B cell (primary cell): ENCODE results near the gene ARID4B. TPM values are rescaled to one million over a fixed set of nuclear protein-coding genes. Genes with fewer than 3 reads are reported as not detected.

Experiments
- ATAC-seq: fragments of 200-7000 bp; cut with Tn5 transposase; one replicate; pipeline ENCODE4 v1.10.0; 2021; ENCODE audit warnings: low read depth, mild to moderate bottlenecking, moderate number of reproducible peaks, moderate library complexity
- CTCF ChIA-PET: fragments of 350-600 bp; sonication (Branson Sonifier 250); formaldehyde crosslinking; loops from one replicate; lab custom pipeline; 2021; ENCODE audit warnings: antibody characterized with exemption, inconsistent platforms; lab: Charles Lee
- POLR2A ChIA-PET: fragments of 350-600 bp; sonication (Branson Sonifier 250); formaldehyde crosslinking; loops from one replicate; lab custom pipeline; 2021; ENCODE audit warnings: antibody characterized with exemption; lab: Charles Lee
- DNase-seq: peaks from one replicate; pipeline ENCODE4 v3.0.0; 2013
- H2AFZ ChIP-seq: 2 replicates; pipeline ENCODE4 v1.6.1; 2012; ENCODE audit warnings: mild to moderate bottlenecking, low read depth, low read length; ENCODE audit not compliant: insufficient read depth, poor library complexity, severe bottlenecking
- H3K27ac ChIP-seq, 2 donors: 1 replicate in 1 of 2; 2 replicates in 1 of 2; pipeline ENCODE4 v1.5.1; 2012 to 2013; ENCODE audit warnings: low read length in 2 of 2, mild to moderate bottlenecking in 2 of 2, moderate library complexity in 1 of 2
- H3K27me3 ChIP-seq, 4 experiments: fragments of 200-600 bp in 1 of 4; sonication (generic) in 1 of 4; replicated peaks in 1 of 4; 1 replicate in 2 of 4; 2 replicates in 2 of 4; pipeline versions ENCODE4 v1.6.1 to v1.7.0; 2013 to 2016; ENCODE audit warnings: low read length in 3 of 4, mild to moderate bottlenecking in 2 of 4, mixed read lengths in 1 of 4, moderate library complexity in 1 of 4; ENCODE audit not compliant: insufficient read depth in 4 of 4, control insufficient read depth in 3 of 4; ENCODE audit errors: control extremely low read depth in 1 of 4
- H3K36me3 ChIP-seq, 2 experiments: replicated peaks in 1 of 2; 1 replicate in 1 of 2; 2 replicates in 1 of 2; pipeline versions ENCODE4 v1.6.1 to v1.7.1; 2013; ENCODE audit warnings: low read length in 1 of 2; ENCODE audit not compliant: insufficient read depth in 2 of 2, control insufficient read depth in 1 of 2; ENCODE audit errors: control extremely low read depth in 1 of 2, extremely low read depth in 1 of 2
- H3K4me1 ChIP-seq, 2 donors: fragments of 200-600 bp in 1 of 2; sonication (generic) in 1 of 2; 1 replicate in 1 of 2; 2 replicates in 1 of 2; pipeline versions ENCODE4 v1.5.1 to v1.6.1; 2013 to 2017; ENCODE audit warnings: low read length in 2 of 2; ENCODE audit not compliant: control insufficient read depth in 2 of 2, insufficient read depth in 2 of 2
- H3K4me2 ChIP-seq: replicated peaks from 2 replicates; pipeline ENCODE3; 2012; ENCODE audit warnings: mild to moderate bottlenecking, low read depth, low read length; ENCODE audit not compliant: poor library complexity, severe bottlenecking
- H3K4me3 ChIP-seq, 5 experiments: fragments of 200-600 bp in 1 of 5; sonication (generic) in 1 of 5; 1 replicate in 3 of 5; 2 replicates in 2 of 5; pipeline versions ENCODE4 v1.5.1 to v1.7.0; 2011 to 2016; ENCODE audit warnings: low read length in 4 of 5, mild to moderate bottlenecking in 4 of 5, low read depth in 2 of 5, control low read depth in 1 of 5, moderate library complexity in 1 of 5; ENCODE audit not compliant: insufficient read depth in 1 of 5; ENCODE audit errors: control extremely low read depth in 1 of 5, extremely low read depth in 1 of 5
- H3K79me2 ChIP-seq: fragments of 200-600 bp; sonication (generic); one replicate; pipeline ENCODE4 v1.6.0; 2016; ENCODE audit warnings: low read length; ENCODE audit not compliant: control insufficient read depth, insufficient read depth
- H3K9ac ChIP-seq: fragments of 200-600 bp; sonication (generic); 2 replicates; pipeline ENCODE4 v1.6.1; 2017; ENCODE audit warnings: mild to moderate bottlenecking, low read length, moderate library complexity
- H3K9me3 ChIP-seq, 3 donors: one replicate each; pipeline versions ENCODE4 v1.6.1 to v1.7.1; 2013; ENCODE audit warnings: low read length in 2 of 3; ENCODE audit not compliant: control insufficient read depth in 2 of 3, insufficient read depth in 1 of 3; ENCODE audit errors: control extremely low read depth in 1 of 3
- H4K20me1 ChIP-seq: 2 replicates; pipeline ENCODE4 v1.6.0; 2012; ENCODE audit warnings: mild to moderate bottlenecking, low read length; ENCODE audit not compliant: insufficient read depth, control insufficient read depth, poor library complexity, severe bottlenecking
- H3K27ac Mint-ChIP-seq: one replicate; pipeline ENCODE4 v1.8.0; 2021; ENCODE audit warnings: mixed read lengths
- H3K27me3 Mint-ChIP-seq: one replicate; pipeline ENCODE4 v1.8.0; 2021; ENCODE audit warnings: mixed read lengths
- H3K4me1 Mint-ChIP-seq: one replicate; pipeline ENCODE4 v1.8.0; 2021; ENCODE audit warnings: mixed read lengths
- H3K4me3 Mint-ChIP-seq: one replicate; pipeline ENCODE4 v1.8.0; 2021; ENCODE audit warnings: mixed read lengths
- H3K9me3 Mint-ChIP-seq: one replicate; pipeline ENCODE4 v1.8.0; 2022; ENCODE audit warnings: mixed read lengths; ENCODE audit not compliant: insufficient read depth
- CTCF ChIP-seq: fragments of 200-600 bp; IDR thresholded peaks from one replicate; pipeline ENCODE4 v1.8.0; 2022; ENCODE audit warnings: antibody characterized with exemption, mild to moderate bottlenecking
- EZH2 ChIP-seq: IDR thresholded peaks from 2 replicates; pipeline ENCODE4 v1.6.1; 2012; ENCODE audit warnings: borderline replicate concordance, low read depth, mild to moderate bottlenecking, moderate library complexity, low read length; ENCODE audit not compliant: insufficient read depth, poor library complexity, severe bottlenecking
- WGBS: methylation state at CpG from one replicate; pipeline ENCODE4 v1.1.5; 2013; ENCODE audit warnings: missing lambda C conversion rate; ENCODE audit not compliant: insufficient coverage; 5-methylcytosine and 5-hydroxymethylcytosine counted together
- intact Hi-C: fragments of 100-400 bp; cut with micrococcal nuclease; formaldehyde crosslinking; loops from one replicate; pipeline ENCODE4 v1.10.0; 2022
- polyA plus RNA-seq: library from polyadenylated mRNA; depleted of rRNA; stranded (reverse); fragments of >200 nt; gene quantifications from 2 replicates; pipeline ENCODE4 v1.2.3, GENCODE V29; 2012
- total RNA-seq, 2 donors: library from RNA; stranded (reverse); fragments of 120-200 nt in 1 of 2; gene quantifications; 1 replicate in 1 of 2; 2 replicates in 1 of 2; pipeline versions ENCODE4 v1.2.3 to v1.2.4, GENCODE V29; 2013 to 2022

Gene ARID4B
- total and polyA plus RNA-seq, 2 donors (not counting 1 experiment from before 2014, with no cell fraction given), result 13.2 to 110 TPM

- Mint-ChIP-seq H3K4me1 (peaks cover 29% of the 10 kb centered on the region), H3K9me3 (no peaks in the 10 kb centered on the region), H3K27ac (no peak overlapping the region), H3K4me3 (no peak overlapping the region), H3K27me3 (no peaks in the 10 kb centered on the region)
- ChIA-PET CTCF (interaction anchor here (1.4 kb wide), 1 partner anchor 30 kb away, joined by 4 read pairs; no protein-coding TSS in a partner anchor), POLR2A (no interaction called here)
- Histone ChIP-seq H3K4me3 (no peak overlapping the region), H3K27ac (no peak overlapping the region), H3K9ac (no peak overlapping the region), H3K4me1 (peaks cover 16 to 20% of the 10 kb centered on the region in 2 donors), H3K9me3 (no peaks in the 10 kb centered on the region), H3K4me2 (no peak overlapping the region), H3K27me3 (no peaks in the 10 kb centered on the region), H3K36me3 (peaks cover 0 to 26% of the 10 kb centered on the region in 2 experiments), H2AFZ (no peak overlapping the region), H3K79me2 (peaks cover 36% of the 10 kb centered on the region), H4K20me1 (no peaks in the 10 kb centered on the region)
- ATAC-seq (no peak), DNase-seq (no peak)
- intact Hi-C loops, result no loop called here
- WGBS, result 97% methylated on average over 6 of the region's 7 CpGs
- TF ChIP-seq EZH2 (no peak), CTCF (no peak)
Observed at GRCh38 chr1:235130766-235131270, 197.2 kb downstream of the ARID4B start.

- no peaks in the 10 kb centered on the region for H3K27me3 Mint-ChIP-seq
- H3K4me3 ChIP-seq, result no peak overlapping the region
- intact Hi-C loops, result loop anchor here (2.0 to 10.0 kb wide), 2 partner anchors 375 to 757 kb away; partner anchors contain the start of genes B3GALNT2 and COA6
- no peaks in the 10 kb centered on the region for H3K9me3 ChIP-seq
- peaks cover 0 to 20% of the 10 kb centered on the region in 2 experiments for H3K36me3 ChIP-seq
- no peak for ATAC-seq
- H3K9me3 Mint-ChIP-seq, result no peaks in the 10 kb centered on the region
- no peak overlapping the region for H3K9ac ChIP-seq
- H3K27ac Mint-ChIP-seq, result peak overlapping the region; percentile 77
- no peaks in the 10 kb centered on the region for H3K27me3 ChIP-seq
- DNase-seq, result no peak
- ChIA-PET POLR2A (interaction anchor here (0.7 kb wide), 1 partner anchor 642 kb away, joined by 3 read pairs; no protein-coding TSS in a partner anchor), CTCF (interaction anchor here (0.7 to 1.4 kb wide), 2 partner anchors 24 to 30 kb away, joined by 4 read pairs; no protein-coding TSS in a partner anchor)
- H3K4me1 ChIP-seq, result peaks cover 16 to 20% of the 10 kb centered on the region in 2 donors
- H3K4me2 ChIP-seq, result no peak overlapping the region
- H3K4me1 Mint-ChIP-seq, result peaks cover 29% of the 10 kb centered on the region
- 100% methylated on average over 1 of the region's 4 CpGs for WGBS
- H3K4me3 Mint-ChIP-seq, result peak overlapping the region; percentile 97
- peak overlapping the region in 1 of 2 donors; percentile 95 for H3K27ac ChIP-seq
- peak overlapping the region; percentile 84 for H2AFZ ChIP-seq
- peaks cover 44% of the 10 kb centered on the region for H3K79me2 ChIP-seq
- peaks cover 4% of the 10 kb centered on the region for H4K20me1 ChIP-seq
- TF ChIP-seq EZH2 (no peak), CTCF (no peak)
Observed at GRCh38 chr1:235129774-235130570, 198.0 kb downstream of the ARID4B start.
